T-cell (primary cell): ENCODE data around the gene NTM. TPM values are rescaled to one million over a fixed set of nuclear protein-coding genes. Genes with fewer than 3 reads are reported as not detected.

ENCODE experiments used
- ATAC-seq, 4 experiments: fragments of 200-7000 bp in 3 of 4; fragments of 150-1000 bp in 1 of 4; cut with Tn5 transposase; replicated peaks in 1 of 4; 1 replicate in 3 of 4; 2 replicates in 1 of 4; pipeline ENCODE4 v1.10.0; 2021; ENCODE audit warnings: moderate library complexity in 3 of 4, mild to moderate bottlenecking in 2 of 4, moderate number of reproducible peaks in 1 of 4
- CTCF ChIA-PET, 2 donors: fragments of 300-600 bp; sonication (Branson Sonifier 250); formaldehyde crosslinking; loops; one replicate each; lab custom pipeline; 2022; ENCODE audit warnings: antibody characterized with exemption in 2 of 2; lab: Charles Lee
- POLR2A ChIA-PET, 2 donors: fragments of 300-600 bp; sonication (Branson Sonifier 250); formaldehyde crosslinking; loops; one replicate each; lab custom pipeline; 2022; ENCODE audit warnings: antibody characterized with exemption in 2 of 2; lab: Charles Lee
- DNase-seq, 35 experiments: peaks; one replicate each; pipeline versions ENCODE4 v3.0.0 to v3.0.0-alpha.2; 2013 to 2023
- H3K27ac ChIP-seq: one replicate; pipeline ENCODE4 v1.5.1; 2013; ENCODE audit warnings: low read length
- H3K27me3 ChIP-seq, 2 experiments: replicated peaks in 1 of 2; 1 replicate in 1 of 2; 2 replicates in 1 of 2; pipeline versions ENCODE4 v1.6.1 to v1.7.0; 2013; ENCODE audit warnings: low read length in 1 of 2, mixed read lengths in 1 of 2; ENCODE audit not compliant: control insufficient read depth in 2 of 2, insufficient read depth in 2 of 2; ENCODE audit errors: extremely low read depth in 1 of 2
- H3K36me3 ChIP-seq, 2 donors: 1 replicate in 1 of 2; 2 replicates in 1 of 2; pipeline versions ENCODE4 v1.6.1 to v1.7.0; 2013; ENCODE audit warnings: low read length in 1 of 2; ENCODE audit not compliant: control insufficient read depth in 2 of 2, insufficient read depth in 1 of 2; ENCODE audit errors: extremely low read depth in 1 of 2
- H3K4me1 ChIP-seq, 2 experiments: 1 replicate in 1 of 2; 2 replicates in 1 of 2; pipeline versions ENCODE4 v1.6.1 to v1.7.0; 2013; ENCODE audit warnings: low read length in 2 of 2, mixed read lengths in 1 of 2; ENCODE audit not compliant: insufficient read depth in 2 of 2, control insufficient read depth in 1 of 2; ENCODE audit errors: extremely low read depth in 1 of 2
- H3K4me3 ChIP-seq, 2 donors: 1 replicate in 1 of 2; 2 replicates in 1 of 2; pipeline versions ENCODE4 v1.5.1 to v1.7.0; 2013; ENCODE audit warnings: mild to moderate bottlenecking in 2 of 2, low read length in 1 of 2, moderate library complexity in 1 of 2; ENCODE audit not compliant: control insufficient read depth in 1 of 2; ENCODE audit errors: extremely low read depth in 1 of 2
- H3K9me3 ChIP-seq: 2 replicates; pipeline ENCODE4 v1.7.0; 2013
- H3K27ac Mint-ChIP-seq, 2 donors: one replicate each; pipeline ENCODE4 v1.8.0; 2020 to 2021; ENCODE audit warnings: mild to moderate bottlenecking in 2 of 2, mixed read lengths in 2 of 2
- H3K27me3 Mint-ChIP-seq, 2 donors: one replicate each; pipeline ENCODE4 v1.8.0; 2021 to 2022; ENCODE audit warnings: mixed read lengths in 2 of 2
- H3K36me3 Mint-ChIP-seq: one replicate; pipeline ENCODE4 v1.8.0; 2021; ENCODE audit warnings: mixed read lengths
- H3K4me1 Mint-ChIP-seq, 3 donors: one replicate each; pipeline ENCODE4 v1.8.0; 2020 to 2022; ENCODE audit warnings: mixed read lengths in 3 of 3, mild to moderate bottlenecking in 1 of 3
- H3K4me3 Mint-ChIP-seq, 3 donors: one replicate each; pipeline ENCODE4 v1.8.0; 2020 to 2022; ENCODE audit warnings: mild to moderate bottlenecking in 3 of 3, mixed read lengths in 3 of 3, moderate library complexity in 3 of 3
- H3K9me3 Mint-ChIP-seq, 3 donors: one replicate each; pipeline ENCODE4 v1.8.0; 2020 to 2022; ENCODE audit warnings: mixed read lengths in 3 of 3
- WGBS: methylation state at CpG from one replicate; pipeline ENCODE4 v1.1.5; 2013; ENCODE audit warnings: missing lambda C conversion rate; ENCODE audit not compliant: insufficient coverage; 5-methylcytosine and 5-hydroxymethylcytosine counted together
- total RNA-seq, 35 experiments: library from RNA in 6 of 35; stranded (reverse) in 6 of 35; fragments of 120-200 nt in 1 of 35; gene quantifications; one replicate each; pipeline versions ENCODE4 v1.2.1 to v1.2.4 and lab custom pipeline; 2013 to 2026

The NTM gene
- total RNA-seq, 5 donors from 2014 or later (not counting 1 experiment from before 2014, with no cell fraction given) = not detected

DNA sequence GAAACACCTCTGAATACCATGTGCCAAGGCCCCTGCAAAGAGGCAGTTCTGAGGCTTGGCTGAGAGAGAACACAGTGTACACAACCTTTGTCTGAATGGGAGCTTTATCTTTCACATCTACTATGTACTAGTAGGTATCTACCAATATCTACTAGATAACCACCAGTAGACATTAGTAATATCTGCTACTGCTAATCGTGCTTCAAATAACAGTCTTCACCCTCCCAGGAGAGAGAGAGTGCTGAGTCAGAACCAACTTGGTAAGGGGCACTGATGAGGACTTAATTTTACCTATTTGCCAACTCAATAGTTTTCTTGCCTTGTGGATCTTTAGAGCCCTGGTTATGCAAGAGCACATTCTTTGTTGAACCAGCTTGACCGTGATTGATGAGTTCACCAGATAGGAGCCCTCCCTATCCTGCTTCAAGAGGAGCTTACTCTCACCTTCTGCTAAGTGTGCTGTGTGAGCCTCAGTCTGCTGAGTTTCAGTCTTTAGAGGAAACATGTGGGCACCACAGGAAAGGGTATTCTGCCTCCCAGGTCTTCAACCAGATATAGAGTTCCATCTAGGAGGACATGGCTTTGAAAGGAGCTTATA, 967.5 kb downstream of the NTM start:
- CTCF ChIA-PET = no interaction called here
- H3K4me3 Mint-ChIP-seq = no peak overlapping the region
- H3K27ac ChIP-seq = no peak overlapping the region
- WGBS = 40% methylated on average over 1 of the region's 2 CpGs
- no peaks in the 10 kb centered on the region for H3K4me1 ChIP-seq
- POLR2A ChIA-PET = no interaction called here
- H3K9me3 ChIP-seq = no peaks in the 10 kb centered on the region
- no peaks in the 10 kb centered on the region for H3K27me3 Mint-ChIP-seq
- H3K4me3 ChIP-seq = no peak overlapping the region
- no peaks in the 10 kb centered on the region for H3K4me1 Mint-ChIP-seq
- no peaks in the 10 kb centered on the region for H3K36me3 ChIP-seq
- H3K36me3 Mint-ChIP-seq = no peaks in the 10 kb centered on the region
- peaks cover 0 to 4% (median 0%) of the 10 kb centered on the region in 3 donors for H3K9me3 Mint-ChIP-seq
- no peak for DNase-seq
- ATAC-seq = no peak
- no peaks in the 10 kb centered on the region for H3K27me3 ChIP-seq
- H3K27ac Mint-ChIP-seq = no peak overlapping the region

GRCh38 chr11:132342408-132342807, 972.0 kb downstream of the NTM start:
- H3K36me3 Mint-ChIP-seq = no peaks in the 10 kb centered on the region
- H3K4me3 Mint-ChIP-seq = no peak overlapping the region
- no peak overlapping the region for H3K27ac Mint-ChIP-seq
- peaks cover 0 to 4% (median 0%) of the 10 kb centered on the region in 3 donors for H3K9me3 Mint-ChIP-seq
- peaks cover 0 to 4% of the 10 kb centered on the region in 2 donors for H3K27me3 Mint-ChIP-seq
- Histone ChIP-seq H3K36me3 (no peaks in the 10 kb centered on the region), H3K4me3 (no peak overlapping the region), H3K4me1 (peaks cover 0 to 2% of the 10 kb centered on the region in 2 experiments), H3K27ac (no peak overlapping the region), H3K9me3 (no peaks in the 10 kb centered on the region), H3K27me3 (no peaks in the 10 kb centered on the region)
- peaks cover 0 to 2% (median 0%) of the 10 kb centered on the region in 3 donors for H3K4me1 Mint-ChIP-seq
- ATAC-seq = no peak
- WGBS = 100% methylated on average over 1 of the region's 3 CpGs
- CTCF ChIA-PET = no interaction called here
- POLR2A ChIA-PET = no interaction called here
- no peak for DNase-seq

GRCh38 chr11:132343445-132344175, 973.2 kb downstream of the NTM start:
- H3K27ac Mint-ChIP-seq = no peak overlapping the region
- Histone ChIP-seq H3K27ac (no peak overlapping the region), H3K4me3 (no peak overlapping the region), H3K4me1 (peaks cover 0 to 7% of the 10 kb centered on the region in 2 experiments), H3K27me3 (peaks cover 0 to 5% of the 10 kb centered on the region in 2 experiments), H3K9me3 (no peaks in the 10 kb centered on the region), H3K36me3 (no peaks in the 10 kb centered on the region)
- DNase-seq (no peak), ATAC-seq (no peak)
- H3K9me3 Mint-ChIP-seq = peaks cover 0 to 7% (median 0%) of the 10 kb centered on the region in 3 donors
- H3K36me3 Mint-ChIP-seq = no peaks in the 10 kb centered on the region
- ChIA-PET POLR2A (no interaction called here), CTCF (no interaction called here)
- WGBS = 71% methylated on average over 1 of the region's 5 CpGs
- H3K4me3 Mint-ChIP-seq = no peak overlapping the region
- H3K27me3 Mint-ChIP-seq = peaks cover 3 to 4% of the 10 kb centered on the region in 2 donors
- peaks cover 0 to 6% (median 0%) of the 10 kb centered on the region in 3 donors for H3K4me1 Mint-ChIP-seq

DNA sequence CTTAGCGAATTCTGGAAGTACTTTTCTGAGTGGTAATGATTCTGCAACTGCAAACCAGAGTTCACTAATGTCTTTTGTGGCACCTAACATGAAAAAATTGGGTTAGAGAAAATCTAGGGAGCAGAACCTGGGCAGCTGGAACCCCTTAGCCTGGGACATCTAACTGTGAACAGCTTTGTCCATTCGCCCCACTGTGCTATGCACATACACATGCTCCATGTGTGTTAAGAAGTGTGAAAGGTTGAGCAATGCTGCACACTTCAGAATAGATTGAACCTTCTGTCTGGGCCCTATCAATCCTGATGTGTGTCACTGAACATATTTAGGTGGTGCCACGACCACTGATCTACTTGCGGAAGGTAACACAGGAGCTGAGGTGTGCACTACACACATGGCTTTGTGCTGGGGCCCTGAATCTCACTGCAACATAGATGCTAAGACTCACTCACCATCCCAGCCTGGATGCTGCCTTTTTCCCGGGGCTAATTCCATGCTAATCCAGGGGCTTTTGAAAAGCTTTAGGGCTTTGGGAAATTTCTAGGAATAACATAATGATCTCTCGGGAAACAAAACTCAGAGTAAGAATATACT, 976.2 kb downstream of the NTM start:
- ChIA-PET CTCF (no interaction called here), POLR2A (no interaction called here)
- DNase-seq = no peak
- no peaks in the 10 kb centered on the region for H3K9me3 ChIP-seq
- H3K36me3 ChIP-seq = no peaks in the 10 kb centered on the region
- 60% methylated on average over 1 of the region's 6 CpGs for WGBS
- no peak for ATAC-seq
- Mint-ChIP-seq H3K4me1 (peaks cover 0 to 6% (median 0%) of the 10 kb centered on the region in 3 donors), H3K4me3 (no peak overlapping the region), H3K27me3 (peaks cover 4 to 7% of the 10 kb centered on the region in 2 donors), H3K36me3 (no peaks in the 10 kb centered on the region), H3K27ac (no peak overlapping the region), H3K9me3 (peaks cover 0 to 7% (median 0%) of the 10 kb centered on the region in 3 donors)
- H3K4me3 ChIP-seq = no peak overlapping the region
- peaks cover 0 to 5% of the 10 kb centered on the region in 2 experiments for H3K27me3 ChIP-seq
- no peak overlapping the region for H3K27ac ChIP-seq
- peaks cover 0 to 7% of the 10 kb centered on the region in 2 experiments for H3K4me1 ChIP-seq

DNA sequence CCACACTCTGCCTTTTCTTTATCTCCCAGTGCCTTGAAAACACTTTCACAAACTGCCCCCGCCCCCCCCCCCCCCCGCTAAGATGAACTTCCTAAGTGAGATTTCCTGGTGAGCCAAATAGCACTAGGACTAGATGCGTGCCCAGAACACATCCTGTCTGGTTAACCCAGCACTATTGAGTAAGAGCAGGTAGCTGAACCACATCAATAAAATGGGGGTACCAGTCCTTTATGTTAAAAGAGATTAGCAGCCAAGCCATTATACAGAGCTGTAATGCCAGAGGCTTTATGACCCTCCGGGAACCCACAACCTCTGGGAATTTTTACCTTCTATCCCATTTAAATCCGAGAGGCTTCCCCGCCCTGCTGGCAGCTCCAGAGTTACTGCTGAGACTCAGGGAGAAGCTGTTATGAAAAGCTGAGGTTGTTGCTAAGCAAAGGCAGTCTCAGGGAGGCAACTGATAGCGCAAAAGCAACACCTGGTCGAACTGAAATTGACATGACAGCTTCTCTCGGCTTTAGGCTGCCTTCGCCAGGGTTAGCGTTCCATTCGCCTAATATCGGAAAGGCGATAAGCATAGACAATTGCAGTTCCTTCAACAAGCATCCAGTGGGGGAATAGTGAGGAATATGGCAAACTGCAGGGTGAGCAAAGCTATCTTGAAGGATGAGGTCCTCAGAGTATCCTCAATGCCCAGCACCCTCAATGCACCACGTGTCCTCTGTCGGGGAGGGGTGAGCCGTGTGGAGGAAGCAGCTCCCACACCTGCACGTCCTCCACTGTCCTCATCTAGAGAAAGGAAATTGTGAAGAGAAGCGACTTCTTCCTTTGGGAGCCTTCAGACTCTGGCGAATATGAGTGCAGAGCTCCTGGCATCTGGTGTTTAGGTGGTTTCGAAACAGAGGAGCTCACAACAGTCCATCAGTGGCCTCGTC, 977.0 kb downstream of the NTM start:
- ATAC-seq = no peak
- ChIA-PET CTCF (no interaction called here), POLR2A (no interaction called here)
- Histone ChIP-seq H3K9me3 (no peaks in the 10 kb centered on the region), H3K27me3 (peaks cover 0 to 5% of the 10 kb centered on the region in 2 experiments), H3K4me3 (no peak overlapping the region), H3K27ac (no peak overlapping the region), H3K36me3 (no peaks in the 10 kb centered on the region), H3K4me1 (peaks cover 0 to 7% of the 10 kb centered on the region in 2 experiments)
- peaks cover 0 to 6% (median 0%) of the 10 kb centered on the region in 3 donors for H3K4me1 Mint-ChIP-seq
- 64% methylated on average over 9 of the region's 22 CpGs for WGBS
- DNase-seq = peak in 1 of 35 experiments; percentile 6
- peaks cover 4 to 7% of the 10 kb centered on the region in 2 donors for H3K27me3 Mint-ChIP-seq
- no peaks in the 10 kb centered on the region for H3K36me3 Mint-ChIP-seq
- H3K9me3 Mint-ChIP-seq = peaks cover 0 to 7% (median 0%) of the 10 kb centered on the region in 3 donors
- H3K4me3 Mint-ChIP-seq = no peak overlapping the region
- H3K27ac Mint-ChIP-seq = no peak overlapping the region
